ENCODE measurements around the gene GALE. TPM values are rescaled to one million over a fixed set of nuclear protein-coding genes. Genes with fewer than 3 reads are reported as not detected.

GALE gene
- polyA plus RNA-seq, 3 donors = 17.6 to 21.9 (median 18.0) TPM

- Histone ChIP-seq H3K36me3 (replicated peaks in 1 of 2; ENCODE audit: control insufficient read depth in 1 of 2, insufficient read depth in 2 of 2, low read length in 2 of 2) (peaks cover 86 to 89% of the 10 kb centered on the region in 2 donors), H3K4me2 (replicated peaks; ENCODE audit: extremely low read depth, low read length, poor library complexity, severe bottlenecking) (no peak overlapping the region), H3K27me3 (ENCODE audit: control insufficient read depth in 2 of 2, insufficient read depth in 2 of 2, low read length in 2 of 2) (no peaks in the 10 kb centered on the region), H3K79me2 (ENCODE audit: insufficient read depth, low read length) (no peaks in the 10 kb centered on the region), H4K20me1 (ENCODE audit: insufficient read depth, low read length) (peaks cover 86% of the 10 kb centered on the region), H3K27ac (ENCODE audit: low read depth in 1 of 2, low read length in 2 of 2) (no peak overlapping the region), H2AFZ (ENCODE audit: insufficient read depth, low read depth, low read length, poor library complexity, severe bottlenecking) (no peak overlapping the region), H3K9ac (ENCODE audit: insufficient read depth, low read length, poor library complexity, severe bottlenecking) (no peak overlapping the region), H3K9me3 (replicated peaks in 1 of 2; ENCODE audit: control insufficient read depth in 1 of 2, insufficient read depth in 1 of 2, low read length in 2 of 2) (no peaks in the 10 kb centered on the region), H3K4me3 (replicated peaks in 1 of 3; ENCODE audit: low read depth in 2 of 3, low read length in 3 of 3) (no peak overlapping the region), H3K4me1 (ENCODE audit: control insufficient read depth in 1 of 2, insufficient read depth in 2 of 2, low read length in 2 of 2) (no peaks in the 10 kb centered on the region)
- peaks cover 82 to 99% of the 10 kb centered on the region in 2 donors for H3K36me3 Mint-ChIP-seq
- 94% methylated on average over 3 of the region's 4 CpGs for WGBS (ENCODE audit: insufficient coverage)
- peak overlapping the region in 1 of 7 donors; percentile 69 for H3K27ac Mint-ChIP-seq
- DNase-seq = no peak
- no peaks in the 10 kb centered on the region for H3K27me3 Mint-ChIP-seq (ENCODE audit: low read depth in 3 of 3)
- no peaks in the 10 kb centered on the region for H3K4me1 Mint-ChIP-seq
- no peak for TF ChIP-seq CTCF (IDR thresholded peaks at IDR 0.05)
- no peak overlapping the region for H3K4me3 Mint-ChIP-seq
- H3K9me3 Mint-ChIP-seq = no peaks in the 10 kb centered on the region
- intact Hi-C loops (cut with micrococcal nuclease) = loop anchor here in 1 of 2 donors (10.0 kb wide), 1 partner anchor 204 kb away; the partner anchor contains the start of gene ID3
Measured at GRCh38 chr1:23759277-23759676, 41.3 kb downstream of the GALE start.

- no peak overlapping the region for H3K27ac Mint-ChIP-seq
- no peak overlapping the region for H3K27ac ChIP-seq (ENCODE audit: low read depth in 1 of 2, low read length in 2 of 2)
- no peak overlapping the region for H3K4me2 ChIP-seq (replicated peaks; ENCODE audit: extremely low read depth, low read length, poor library complexity, severe bottlenecking)
- H3K4me1 Mint-ChIP-seq = no peaks in the 10 kb centered on the region
- no peaks in the 10 kb centered on the region for H3K9me3 ChIP-seq (replicated peaks in 1 of 2; ENCODE audit: control insufficient read depth in 1 of 2, insufficient read depth in 1 of 2, low read length in 2 of 2)
- no peaks in the 10 kb centered on the region for H3K27me3 Mint-ChIP-seq (ENCODE audit: low read depth in 3 of 3)
- H3K4me3 Mint-ChIP-seq = no peak overlapping the region
- peaks cover 94 to 98% of the 10 kb centered on the region in 2 donors for H3K36me3 ChIP-seq (replicated peaks in 1 of 2; ENCODE audit: control insufficient read depth in 1 of 2, insufficient read depth in 2 of 2, low read length in 2 of 2)
- H3K79me2 ChIP-seq (ENCODE audit: insufficient read depth, low read length) = no peaks in the 10 kb centered on the region
- H3K27me3 ChIP-seq (ENCODE audit: control insufficient read depth in 2 of 2, insufficient read depth in 2 of 2, low read length in 2 of 2) = no peaks in the 10 kb centered on the region
- H3K4me3 ChIP-seq (replicated peaks in 1 of 3; ENCODE audit: low read depth in 2 of 3, low read length in 3 of 3) = no peak overlapping the region
- no peaks in the 10 kb centered on the region for H3K9me3 Mint-ChIP-seq
- WGBS (ENCODE audit: insufficient coverage) = 100% methylated on average over 1 of the region's 1 CpG
- H4K20me1 ChIP-seq (ENCODE audit: insufficient read depth, low read length) = peaks cover 95% of the 10 kb centered on the region
- intact Hi-C loops (cut with micrococcal nuclease) = loop anchor here in 1 of 2 donors (10.0 kb wide), 1 partner anchor 203 kb away; the partner anchor contains the start of gene ID3
- H3K4me1 ChIP-seq (ENCODE audit: control insufficient read depth in 1 of 2, insufficient read depth in 2 of 2, low read length in 2 of 2) = no peaks in the 10 kb centered on the region
- no peak overlapping the region for H3K9ac ChIP-seq (ENCODE audit: insufficient read depth, low read length, poor library complexity, severe bottlenecking)
- TF ChIP-seq CTCF (IDR thresholded peaks at IDR 0.05) = no peak
- DNase-seq = no peak
- H2AFZ ChIP-seq (ENCODE audit: insufficient read depth, low read depth, low read length, poor library complexity, severe bottlenecking) = no peak overlapping the region
- peaks cover 88 to 100% of the 10 kb centered on the region in 2 donors for H3K36me3 Mint-ChIP-seq
Measured at GRCh38 chr1:23757812-23758211, 42.7 kb downstream of the GALE start.
